ENCODE results near the gene PTP4A1. TPM values are rescaled to one million over a fixed set of nuclear protein-coding genes. Genes with fewer than 3 reads are reported as not detected.

PTP4A1 gene
- total RNA-seq, 1 experiment from 2014 or later, result 123 TPM

- TF ChIP-seq FOSL1 (IDR thresholded peaks at IDR 0.05; ENCODE audit: low read depth) (no peak), SIN3A (IDR thresholded peaks at IDR 0.05; ENCODE audit: low read depth) (no peak), JUND (IDR thresholded peaks at IDR 0.05) (no peak), SP1 (IDR thresholded peaks at IDR 0.05; ENCODE audit: low read depth) (no peak), EZH2phosphoT487 (IDR thresholded peaks at IDR 0.05; ENCODE audit: borderline replicate concordance) (no peak)
Measured at GRCh38 chr6:63553208-63553607, 19.1 kb upstream of the PTP4A1 start (continued).

GRCh38 chr6:63553900-63554299 lies 18.4 kb upstream of the PTP4A1 start:
- ATAC-seq, result no peak

More at GRCh38 chr6:63553900-63554299, 18.4 kb upstream of the PTP4A1 start:
- Histone ChIP-seq H3K4me2 (ENCODE audit: low read length) (no peak overlapping the region), H3K4me3 (replicated peaks in 1 of 2; ENCODE audit: low read depth in 1 of 2, low read length in 2 of 2) (no peak overlapping the region), H3K36me3 (ENCODE audit: control insufficient read depth in 1 of 2, insufficient read depth in 2 of 2, low read length in 2 of 2) (no peaks in the 10 kb centered on the region), H3K27me3 (ENCODE audit: insufficient read depth, low read length) (no peaks in the 10 kb centered on the region), H3K4me1 (ENCODE audit: control insufficient read depth in 1 of 2, insufficient read depth in 2 of 2, low read length in 2 of 2) (no peaks in the 10 kb centered on the region), H4K20me1 (ENCODE audit: insufficient read depth) (no peaks in the 10 kb centered on the region), H3K79me2 (ENCODE audit: insufficient read depth, low read length) (no peaks in the 10 kb centered on the region), H3K9me3 (ENCODE audit: control insufficient read depth in 1 of 2, insufficient read depth in 1 of 2, low read depth in 1 of 2, low read length in 2 of 2) (no peaks in the 10 kb centered on the region), H3K9me2 (ENCODE audit: insufficient read depth) (no peaks in the 10 kb centered on the region), H2AFZ (ENCODE audit: low read depth, low read length, poor library complexity, severe bottlenecking) (no peak overlapping the region), H3K27ac (ENCODE audit: low read depth, low read length) (no peak overlapping the region), H3K9ac (ENCODE audit: low read length) (no peak overlapping the region)
- ChIA-PET RAD21 (ENCODE audit: low non-redundant PET in 1 of 2, low total read pairs in 2 of 2, uncharacterized antibody in 2 of 2, unreplicated experiment in 2 of 2) (no interaction called here), CTCF (no interaction called here), POLR2A (no interaction called here)
- TF ChIP-seq CEBPB (IDR thresholded peaks at IDR 0.05; ENCODE audit: low read depth), result no peak
- TF ChIP-seq CBX3 (IDR thresholded peaks at IDR 0.05; ENCODE audit: low read depth), result no peak
- no peak for TF ChIP-seq EGR1 (IDR thresholded peaks at IDR 0.05; ENCODE audit: low read depth)
- no peak for TF ChIP-seq REST (IDR thresholded peaks at IDR 0.05; ENCODE audit: low read depth)
- no peak for TF ChIP-seq SRF (IDR thresholded peaks at IDR 0.05; ENCODE audit: low read depth)
- TF ChIP-seq CTCF (IDR thresholded peaks at IDR 0.05 in 2 of 3, conservative IDR thresholded peaks at IDR 0.05 in 1 of 3; ENCODE audit: borderline replicate concordance in 1 of 3, insufficient read depth in 1 of 3, low read depth in 2 of 3, low read length in 2 of 3), result no peak
- TF ChIP-seq RAD21 (IDR thresholded peaks at IDR 0.05; ENCODE audit: low read depth), result no peak
- no peak for TF ChIP-seq ZBTB33 (IDR thresholded peaks at IDR 0.05; ENCODE audit: extremely low read depth, insufficient replicate concordance, low read length)
- no peak for TF ChIP-seq ZNF274 (IDR thresholded peaks at IDR 0.05; ENCODE audit: low read depth, low read length)
- TF ChIP-seq ZFX (IDR thresholded peaks at IDR 0.05), result no peak
- intact Hi-C loops (cut with micrococcal nuclease), result no loop called here
- no peak for DNase-seq (ENCODE audit: low read depth, low spot score)
- no TSS peak for BruUV-seq (replicated peaks)
